ENCODE results near the gene KCNJ4.
A peak's percentile ranks its signal among the peaks of the same experiment; 100 is the strongest.

KCNJ4 gene

DNA sequence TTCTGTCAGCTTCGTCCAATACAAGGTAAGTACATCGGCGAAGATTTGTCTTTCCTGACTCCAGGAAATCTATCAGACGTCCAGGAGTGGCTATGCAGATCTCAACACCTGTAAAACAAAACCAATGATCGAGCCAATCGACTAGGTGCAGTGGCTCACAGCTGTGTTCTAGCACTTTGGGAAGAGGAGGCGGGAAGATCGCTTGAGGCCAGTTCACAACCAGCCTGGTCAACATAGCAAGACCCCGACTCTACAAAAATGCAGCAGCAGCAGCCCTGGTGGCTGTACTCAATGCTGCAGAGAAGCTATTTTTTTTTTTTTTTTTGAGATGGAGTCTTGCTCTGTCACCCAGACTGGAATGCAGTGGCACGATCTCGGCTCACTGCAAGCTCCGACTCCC lies 39.9 kb upstream of the KCNJ4 start:
- H3K9ac ChIP-seq: no peak overlapping the region
- no peak overlapping the region for H3K4me2 ChIP-seq (ENCODE audit: low read length)
- peaks cover 8% of the 10 kb centered on the region for H3K79me2 ChIP-seq
- H2AFZ ChIP-seq: no peak overlapping the region
- TF ChIP-seq, protein P1, sequence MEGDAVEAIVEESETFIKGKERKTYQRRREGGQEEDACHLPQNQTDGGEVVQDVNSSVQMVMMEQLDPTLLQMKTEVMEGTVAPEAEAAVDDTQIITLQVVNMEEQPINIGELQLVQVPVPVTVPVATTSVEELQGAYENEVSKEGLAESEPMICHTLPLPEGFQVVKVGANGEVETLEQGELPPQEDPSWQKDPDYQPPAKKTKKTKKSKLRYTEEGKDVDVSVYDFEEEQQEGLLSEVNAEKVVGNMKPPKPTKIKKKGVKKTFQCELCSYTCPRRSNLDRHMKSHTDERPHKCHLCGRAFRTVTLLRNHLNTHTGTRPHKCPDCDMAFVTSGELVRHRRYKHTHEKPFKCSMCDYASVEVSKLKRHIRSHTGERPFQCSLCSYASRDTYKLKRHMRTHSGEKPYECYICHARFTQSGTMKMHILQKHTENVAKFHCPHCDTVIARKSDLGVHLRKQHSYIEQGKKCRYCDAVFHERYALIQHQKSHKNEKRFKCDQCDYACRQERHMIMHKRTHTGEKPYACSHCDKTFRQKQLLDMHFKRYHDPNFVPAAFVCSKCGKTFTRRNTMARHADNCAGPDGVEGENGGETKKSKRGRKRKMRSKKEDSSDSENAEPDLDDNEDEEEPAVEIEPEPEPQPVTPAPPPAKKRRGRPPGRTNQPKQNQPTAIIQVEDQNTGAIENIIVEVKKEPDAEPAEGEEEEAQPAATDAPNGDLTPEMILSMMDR (IDR thresholded peaks at IDR 0.05): no peak
- no peaks in the 10 kb centered on the region for H3K27me3 ChIP-seq (ENCODE audit: control insufficient read depth, insufficient read depth, low read length)
- H3K4me1 ChIP-seq: peaks cover 3% of the 10 kb centered on the region
- no peak overlapping the region for H3K27ac ChIP-seq
- H3K36me3 ChIP-seq (ENCODE audit: control insufficient read depth, insufficient read depth, low read length): peaks cover 4% of the 10 kb centered on the region
- H3K9me3 ChIP-seq (ENCODE audit: control insufficient read depth, low read length): no peaks in the 10 kb centered on the region
- no peak overlapping the region for H3K4me3 ChIP-seq (ENCODE audit: low read depth, low read length)

GRCh38 chr22:38494498-38494897 lies 39.5 kb upstream of the KCNJ4 start:
- Histone ChIP-seq H2AFZ (no peak overlapping the region), H3K9ac (no peak overlapping the region), H3K36me3 (ENCODE audit: control insufficient read depth, insufficient read depth, low read length) (peaks cover 4% of the 10 kb centered on the region), H3K4me3 (ENCODE audit: low read depth, low read length) (no peak overlapping the region), H3K4me2 (ENCODE audit: low read length) (no peak overlapping the region), H3K4me1 (peaks cover 3% of the 10 kb centered on the region), H3K27me3 (ENCODE audit: control insufficient read depth, insufficient read depth, low read length) (no peaks in the 10 kb centered on the region), H3K27ac (no peak overlapping the region), H3K9me3 (ENCODE audit: control insufficient read depth, low read length) (no peaks in the 10 kb centered on the region), H3K79me2 (peaks cover 4% of the 10 kb centered on the region)
- TF ChIP-seq, protein P1 (IDR thresholded peaks at IDR 0.05): no peak

DNA sequence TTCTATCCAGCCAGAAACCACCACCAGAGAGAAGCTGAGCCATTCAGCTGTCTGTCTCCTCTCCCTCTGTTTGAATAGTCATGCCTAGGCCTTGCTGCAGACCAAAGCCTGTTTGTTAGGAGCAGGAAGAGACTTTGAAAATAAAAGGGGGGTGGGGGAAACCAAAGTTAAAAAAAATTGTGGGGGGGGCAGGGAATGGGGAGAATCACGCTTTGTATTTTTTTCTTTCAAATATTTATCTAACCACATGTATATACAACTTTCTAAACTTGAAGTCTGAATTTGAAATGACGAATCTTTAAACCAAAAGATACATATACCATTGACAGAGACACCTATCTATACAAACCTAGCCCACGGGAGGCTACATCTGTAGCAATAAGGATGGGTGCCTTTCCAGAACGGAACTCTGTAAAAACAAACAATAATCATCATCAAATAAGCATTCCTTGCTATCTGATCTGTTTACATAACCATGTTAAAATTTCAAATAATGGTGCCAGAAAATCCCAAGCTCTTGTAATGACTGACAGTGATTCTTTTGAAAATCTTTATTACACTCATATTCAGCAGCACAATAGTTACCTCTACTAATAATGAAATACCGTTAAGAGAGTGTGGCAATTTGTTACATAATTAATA lies 36.8 kb upstream of the KCNJ4 start:
- no peaks in the 10 kb centered on the region for H3K9me3 ChIP-seq (ENCODE audit: control insufficient read depth, low read length)
- no peak overlapping the region for H3K27ac ChIP-seq
- TF ChIP-seq, protein P1 (IDR thresholded peaks at IDR 0.05): no peak
- H3K36me3 ChIP-seq (ENCODE audit: control insufficient read depth, insufficient read depth, low read length): peaks cover 4% of the 10 kb centered on the region
- H3K4me2 ChIP-seq (ENCODE audit: low read length): no peak overlapping the region
- H3K79me2 ChIP-seq: no peaks in the 10 kb centered on the region
- peaks cover 3% of the 10 kb centered on the region for H3K4me1 ChIP-seq
- no peak overlapping the region for H3K9ac ChIP-seq
- H2AFZ ChIP-seq: no peak overlapping the region
- no peaks in the 10 kb centered on the region for H3K27me3 ChIP-seq (ENCODE audit: control insufficient read depth, insufficient read depth, low read length)
- no peak overlapping the region for H3K4me3 ChIP-seq (ENCODE audit: low read depth, low read length)

GRCh38 chr22:38490915-38491314 lies 35.9 kb upstream of the KCNJ4 start:
- no peak overlapping the region for H2AFZ ChIP-seq
- H3K36me3 ChIP-seq (ENCODE audit: control insufficient read depth, insufficient read depth, low read length): peaks cover 4% of the 10 kb centered on the region
- peaks cover 3% of the 10 kb centered on the region for H3K4me1 ChIP-seq
- H3K9ac ChIP-seq: no peak overlapping the region
- H3K4me2 ChIP-seq (ENCODE audit: low read length): no peak overlapping the region
- H3K27ac ChIP-seq: peak overlapping the region; percentile 42
- no peaks in the 10 kb centered on the region for H3K9me3 ChIP-seq (ENCODE audit: control insufficient read depth, low read length)
- no peak overlapping the region for H3K4me3 ChIP-seq (ENCODE audit: low read depth, low read length)
- TF ChIP-seq, protein P1 (IDR thresholded peaks at IDR 0.05): no peak
- H3K27me3 ChIP-seq (ENCODE audit: control insufficient read depth, insufficient read depth, low read length): no peaks in the 10 kb centered on the region
- no peaks in the 10 kb centered on the region for H3K79me2 ChIP-seq

GRCh38 chr22:38490475-38490874 lies 35.5 kb upstream of the KCNJ4 start:
- Histone ChIP-seq H3K9me3 (ENCODE audit: control insufficient read depth, low read length) (no peaks in the 10 kb centered on the region), H3K4me1 (peaks cover 3% of the 10 kb centered on the region), H3K9ac (no peak overlapping the region), H3K36me3 (ENCODE audit: control insufficient read depth, insufficient read depth, low read length) (peaks cover 4% of the 10 kb centered on the region), H3K4me2 (ENCODE audit: low read length) (no peak overlapping the region), H3K27me3 (ENCODE audit: control insufficient read depth, insufficient read depth, low read length) (no peaks in the 10 kb centered on the region), H2AFZ (no peak overlapping the region), H3K4me3 (ENCODE audit: low read depth, low read length) (no peak overlapping the region), H3K79me2 (no peaks in the 10 kb centered on the region), H3K27ac (peak overlapping the region; percentile 42)
- TF ChIP-seq, protein P1 (IDR thresholded peaks at IDR 0.05): no peak
